ENCODE data around the gene CASZ1. TPM values are rescaled to one million over a fixed set of nuclear protein-coding genes. Genes with fewer than 3 reads are reported as not detected.

CASZ1 gene
- polyA plus RNA-seq, 3 donors = 0.30 to 3.7 (median 0.50) TPM

- intact Hi-C loops (cut with micrococcal nuclease) = no loop called here
- no peak for DNase-seq
- H3K9ac ChIP-seq (ENCODE audit: insufficient read depth, low read length, poor library complexity, severe bottlenecking) = no peak overlapping the region
- peaks cover 0 to 10% of the 10 kb centered on the region in 2 donors for H3K27me3 ChIP-seq (ENCODE audit: control insufficient read depth in 2 of 2, insufficient read depth in 2 of 2, low read length in 2 of 2)
- H3K4me3 ChIP-seq (replicated peaks in 1 of 3; ENCODE audit: low read depth in 2 of 3, low read length in 3 of 3) = no peak overlapping the region
- H3K4me1 ChIP-seq (ENCODE audit: control insufficient read depth in 1 of 2, insufficient read depth in 2 of 2, low read length in 2 of 2) = peaks cover 3 to 4% of the 10 kb centered on the region in 2 donors
- H3K79me2 ChIP-seq (ENCODE audit: insufficient read depth, low read length) = no peaks in the 10 kb centered on the region
- H2AFZ ChIP-seq (ENCODE audit: insufficient read depth, low read depth, low read length, poor library complexity, severe bottlenecking) = no peak overlapping the region
- no peak overlapping the region for H3K4me2 ChIP-seq (replicated peaks; ENCODE audit: extremely low read depth, low read length, poor library complexity, severe bottlenecking)
- peaks cover 0 to 2% (median 0%) of the 10 kb centered on the region in 7 donors for H3K9me3 Mint-ChIP-seq
- H4K20me1 ChIP-seq (ENCODE audit: insufficient read depth, low read length) = no peaks in the 10 kb centered on the region
- no peak for TF ChIP-seq CTCF (IDR thresholded peaks at IDR 0.05)
- peaks cover 0 to 2% of the 10 kb centered on the region in 2 donors for H3K36me3 Mint-ChIP-seq
- peaks cover 17 to 20% (median 20%) of the 10 kb centered on the region in 3 donors for H3K27me3 Mint-ChIP-seq (ENCODE audit: low read depth in 3 of 3)
- H3K4me1 Mint-ChIP-seq = peaks cover 5% of the 10 kb centered on the region
- 83% methylated on average over 3 of the region's 7 CpGs for WGBS (ENCODE audit: insufficient coverage)
- no peaks in the 10 kb centered on the region for H3K9me3 ChIP-seq (replicated peaks in 1 of 2; ENCODE audit: control insufficient read depth in 1 of 2, insufficient read depth in 1 of 2, low read length in 2 of 2)
- H3K36me3 ChIP-seq (replicated peaks in 1 of 2; ENCODE audit: control insufficient read depth in 1 of 2, insufficient read depth in 2 of 2, low read length in 2 of 2) = no peaks in the 10 kb centered on the region
- H3K4me3 Mint-ChIP-seq = no peak overlapping the region
- H3K27ac ChIP-seq (ENCODE audit: low read depth in 1 of 2, low read length in 2 of 2) = no peak overlapping the region
- H3K27ac Mint-ChIP-seq = no peak overlapping the region
Measured at GRCh38 chr1:10699470-10699835, 97.0 kb downstream of the CASZ1 start.

- H4K20me1 ChIP-seq (ENCODE audit: insufficient read depth, low read length) = no peaks in the 10 kb centered on the region
- Mint-ChIP-seq H3K27me3 (ENCODE audit: low read depth in 3 of 3) (peaks cover 17 to 18% (median 18%) of the 10 kb centered on the region in 3 donors), H3K4me3 (no peak overlapping the region), H3K36me3 (peaks cover 0 to 2% of the 10 kb centered on the region in 2 donors), H3K27ac (no peak overlapping the region), H3K9me3 (no peaks in the 10 kb centered on the region), H3K4me1 (peaks cover 5% of the 10 kb centered on the region)
- no peak for DNase-seq
- 73% methylated on average over 7 of the region's 14 CpGs for WGBS (ENCODE audit: insufficient coverage)
- intact Hi-C loops (cut with micrococcal nuclease) = no loop called here
- no peaks in the 10 kb centered on the region for H3K36me3 ChIP-seq (replicated peaks in 1 of 2; ENCODE audit: control insufficient read depth in 1 of 2, insufficient read depth in 2 of 2, low read length in 2 of 2)
- peaks cover 3 to 4% of the 10 kb centered on the region in 2 donors for H3K4me1 ChIP-seq (ENCODE audit: control insufficient read depth in 1 of 2, insufficient read depth in 2 of 2, low read length in 2 of 2)
- no peaks in the 10 kb centered on the region for H3K79me2 ChIP-seq (ENCODE audit: insufficient read depth, low read length)
- peaks cover 0 to 10% of the 10 kb centered on the region in 2 donors for H3K27me3 ChIP-seq (ENCODE audit: control insufficient read depth in 2 of 2, insufficient read depth in 2 of 2, low read length in 2 of 2)
- H3K4me3 ChIP-seq (replicated peaks in 1 of 3; ENCODE audit: low read depth in 2 of 3, low read length in 3 of 3) = no peak overlapping the region
- H3K9me3 ChIP-seq (replicated peaks in 1 of 2; ENCODE audit: control insufficient read depth in 1 of 2, insufficient read depth in 1 of 2, low read length in 2 of 2) = no peaks in the 10 kb centered on the region
- H3K9ac ChIP-seq (ENCODE audit: insufficient read depth, low read length, poor library complexity, severe bottlenecking) = no peak overlapping the region
- H3K4me2 ChIP-seq (replicated peaks; ENCODE audit: extremely low read depth, low read length, poor library complexity, severe bottlenecking) = no peak overlapping the region
- H3K27ac ChIP-seq (ENCODE audit: low read depth in 1 of 2, low read length in 2 of 2) = no peak overlapping the region
- H2AFZ ChIP-seq (ENCODE audit: insufficient read depth, low read depth, low read length, poor library complexity, severe bottlenecking) = no peak overlapping the region
- TF ChIP-seq CTCF (IDR thresholded peaks at IDR 0.05) = no peak
Measured at GRCh38 chr1:10698726-10699469, 97.5 kb downstream of the CASZ1 start.

All from CD14-positive monocyte (primary cell).